NCI-H146 (cell line): ENCODE measurements around the gene SSC5D.
A peak's percentile ranks its signal among the peaks of the same experiment; 100 is the strongest.
"Not testable (repeated sequence)": the region's sequence is repeated elsewhere in the genome, so short reads cannot be mapped to it uniquely, and the experiment has no call there.

Experiments
- DNase-seq: peaks from one replicate; lab custom pipeline; 2025; lab: John Stamatoyannopoulos, UW

The SSC5D gene

GRCh38 chr19:55486971-55487923, 989 bp upstream of the SSC5D start:
- DNase-seq, result no peak

GRCh38 chr19:55488986-55489710, 912 bp downstream of the SSC5D start:
- no peak for DNase-seq

GRCh38 chr19:55489711-55490477, 1.7 kb downstream of the SSC5D start:
- DNase-seq, result no peak

- DNase-seq, result no peak
Measured at GRCh38 chr19:55490478-55491432, 2.5 kb downstream of the SSC5D start.

- no peak for DNase-seq
Measured at GRCh38 chr19:55491546-55492360, 3.5 kb downstream of the SSC5D start.

- DNase-seq, result peak; percentile 58
Measured at GRCh38 chr19:55492362-55492944, 4.2 kb downstream of the SSC5D start.

GRCh38 chr19:55493052-55493644, 4.9 kb downstream of the SSC5D start:
- DNase-seq, result no peak

GRCh38 chr19:55493645-55494171, 5.5 kb downstream of the SSC5D start:
- DNase-seq, result no peak

- no peak for DNase-seq
Measured at GRCh38 chr19:55494172-55494761, 6.0 kb downstream of the SSC5D start.

GRCh38 chr19:55495646-55496349, 7.6 kb downstream of the SSC5D start:
- DNase-seq, result peak; percentile 72

GRCh38 chr19:55496820-55497219, 8.6 kb downstream of the SSC5D start:
- DNase-seq, result not testable (repeated sequence)

- no peak for DNase-seq
Measured at GRCh38 chr19:55497763-55498162, 9.5 kb downstream of the SSC5D start.

GRCh38 chr19:55498246-55498840, 10.1 kb downstream of the SSC5D start:
- peak; percentile 68 for DNase-seq

- no peak for DNase-seq
Measured at GRCh38 chr19:55500368-55500952, 12.2 kb downstream of the SSC5D start.

- no peak for DNase-seq
Measured at GRCh38 chr19:55502197-55502952, 14.1 kb downstream of the SSC5D start.

GRCh38 chr19:55503157-55503501, 14.9 kb downstream of the SSC5D start:
- DNase-seq, result no peak
